Transverse colon (tissue), 4 donors: Measurements from ENCODE around the gene PLEKHA6.

Experiments used
- CTCF ChIP-seq, 5 experiments: fragments of 200-600 bp in 3 of 5; fragments of 450-650 bp in 2 of 5; sonication (generic) in 3 of 5; IDR thresholded peaks; 1 replicate in 2 of 5; 2 replicates in 3 of 5; pipeline ENCODE4 v1.5.1; 2016 to 2017; ENCODE audit warnings: antibody characterized with exemption in 5 of 5, inconsistent platforms in 3 of 5, mild to moderate bottlenecking in 2 of 5, moderate library complexity in 1 of 5
- POLR2AphosphoS5 ChIP-seq, 3 donors: sonication (generic); formaldehyde crosslinking; IDR thresholded peaks; one replicate each; pipeline ENCODE4 v1.6.1; 2016; ENCODE audit warnings: antibody characterized with exemption in 3 of 3

GRCh38 chr1:204232526-204232925, 127.2 kb downstream of the PLEKHA6 start:
- TF ChIP-seq CTCF (IDR thresholded peaks at IDR 0.05) (no peak), POLR2AphosphoS5 (IDR thresholded peaks at IDR 0.05) (no peak)
